ENCODE measurements around the gene ULBP3.
"Not testable (repeated sequence)": the region's sequence is repeated elsewhere in the genome, so short reads cannot be mapped to it uniquely, and the experiment has no call there.

ULBP3 gene

DNA sequence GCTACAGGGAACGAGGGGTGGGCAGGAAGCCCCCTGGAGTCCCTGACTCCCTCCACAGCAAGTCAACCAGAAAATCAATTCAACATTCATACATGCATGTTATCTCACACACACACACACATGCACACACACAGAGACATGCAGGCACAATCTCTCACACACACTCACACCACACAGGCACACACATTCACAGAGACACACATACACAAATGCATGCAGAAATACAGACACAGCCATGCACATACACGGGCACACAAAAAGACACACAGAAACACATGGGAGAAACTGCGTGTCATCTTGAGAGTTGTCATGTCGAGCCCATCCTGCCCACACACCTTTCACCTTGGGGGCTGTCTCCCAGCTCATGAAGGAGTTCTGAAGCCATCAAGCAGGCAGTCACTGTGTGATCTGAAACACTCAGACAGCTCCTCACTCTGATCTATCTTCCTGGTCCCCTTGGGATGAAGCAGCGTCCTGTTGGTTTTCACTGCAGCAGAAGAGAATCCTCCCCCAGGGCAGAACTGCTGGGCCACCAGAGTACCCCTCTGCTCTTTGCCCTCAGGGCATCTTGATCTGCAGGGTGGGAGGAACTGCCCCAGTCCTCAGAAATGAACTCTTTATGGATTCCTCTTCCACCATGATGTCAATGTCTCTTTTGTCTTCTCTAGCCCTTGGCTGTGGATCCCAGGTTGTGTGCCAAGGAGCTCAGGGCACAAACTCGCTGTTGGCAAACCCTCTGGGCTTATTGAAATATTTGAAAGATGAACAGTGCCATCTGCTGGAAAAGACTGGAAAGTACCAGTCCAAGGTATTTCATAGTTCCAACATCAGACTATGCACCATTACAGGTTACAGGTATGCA lies 52.4 kb downstream of the ULBP3 start:
- no peak for DNase-seq (ENCODE audit: low read depth in 2 of 2)

- not testable (repeated sequence) for DNase-seq (ENCODE audit: low read depth in 2 of 2)
These were observed 53.5 kb downstream of the ULBP3 start for GRCh38 chr6:150015281-150016001.

- not testable (repeated sequence) for DNase-seq (ENCODE audit: low read depth in 2 of 2)
These were observed 54.2 kb downstream of the ULBP3 start for GRCh38 chr6:150014623-150015280.

GRCh38 chr6:150013785-150014622 lies 54.9 kb downstream of the ULBP3 start:
- DNase-seq (ENCODE audit: low read depth in 2 of 2) = not testable (repeated sequence)

GRCh38 chr6:150012846-150013784 lies 55.8 kb downstream of the ULBP3 start:
- DNase-seq (ENCODE audit: low read depth in 2 of 2) = not testable (repeated sequence)

Data from stimulated activated CD4-positive, alpha-beta T cell treated with anti-CD3 and anti-CD28 coated beads, Interleukin-4, amount 100 ng/mL, for 48 hours (primary cell).